Lung (tissue), 12 donors: ENCODE measurements around the gene POLR3B. TPM values are rescaled to one million over a fixed set of nuclear protein-coding genes. Genes with fewer than 3 reads are reported as not detected.

Source experiments
- ATAC-seq: fragments of 200-7000 bp; cut with Tn5 transposase; one replicate; pipeline ENCODE4 v1.9.1; 2020; ENCODE audit warnings: moderate number of reproducible peaks; ENCODE audit not compliant: insufficient read depth, low FRiP score
- DNase-seq, 3 donors: peaks; one replicate each; pipeline ENCODE4 v3.0.0-alpha.2; 2013 to 2017
- H3K27ac ChIP-seq, 2 donors: one replicate each; pipeline ENCODE4 v1.5.1; 2013; ENCODE audit warnings: mild to moderate bottlenecking in 2 of 2, moderate library complexity in 2 of 2, control low read depth in 1 of 2, inconsistent platforms in 1 of 2, low read depth in 1 of 2, low read length in 1 of 2
- H3K27me3 ChIP-seq, 3 donors: one replicate each; pipeline ENCODE4 v1.5.1; 2013; ENCODE audit warnings: low read length in 2 of 3; ENCODE audit not compliant: control insufficient read depth in 3 of 3, insufficient read depth in 3 of 3
- H3K36me3 ChIP-seq, 4 donors: one replicate each; pipeline ENCODE4 v1.5.1; 2013; ENCODE audit warnings: low read length in 4 of 4, mild to moderate bottlenecking in 1 of 4, moderate library complexity in 1 of 4; ENCODE audit not compliant: control insufficient read depth in 4 of 4, insufficient read depth in 4 of 4
- H3K4me1 ChIP-seq, 5 donors: one replicate each; pipeline ENCODE4 v1.5.1; 2013; ENCODE audit warnings: low read length in 5 of 5, mild to moderate bottlenecking in 2 of 5, moderate library complexity in 1 of 5; ENCODE audit not compliant: control insufficient read depth in 5 of 5, insufficient read depth in 5 of 5
- H3K4me3 ChIP-seq: one replicate; pipeline ENCODE4 v1.5.1; 2013; ENCODE audit warnings: mild to moderate bottlenecking, control low read depth, moderate library complexity
- H3K9ac ChIP-seq, 2 donors: one replicate each; pipeline ENCODE4 v1.5.1; 2013; ENCODE audit warnings: low read length in 2 of 2, control low read depth in 1 of 2; ENCODE audit not compliant: insufficient read depth in 1 of 2
- H3K9me3 ChIP-seq, 4 donors: one replicate each; pipeline ENCODE4 v1.5.1; 2013; ENCODE audit warnings: low read length in 3 of 4, mild to moderate bottlenecking in 1 of 4, moderate library complexity in 1 of 4; ENCODE audit not compliant: control insufficient read depth in 4 of 4, insufficient read depth in 3 of 4
- WGBS, 2 donors: extraction: QIAGEN DNeasy Blood & Tissue Kit; methylation state at CpG; one replicate each; pipeline ENCODE4 v1.1.7; 2013; 5-methylcytosine and 5-hydroxymethylcytosine counted together
- polyA plus RNA-seq, 2 donors: library from polyadenylated mRNA; stranded (reverse); fragments of 200-250 nt; gene quantifications; one replicate each; pipeline ENCODE4 v1.2.1, GENCODE V29; 2013
- total RNA-seq, 2 donors: library from RNA; depleted of rRNA in 1 of 2; stranded (reverse); fragments of >200 nt in 1 of 2; gene quantifications; one replicate each; pipeline ENCODE4 v1.2.1, GENCODE V29; 2014 to 2021
- TF ChIP-seq, protein P1 (sequence below): IDR thresholded peaks from 2 replicates; pipeline ENCODE4 v1.5.1; 2012; ENCODE audit warnings: mild to moderate bottlenecking; ENCODE audit errors: control extremely low read depth, extremely low read depth
- donor health status: control.
- donor health status: control.
- donor health status: Bipolar disorder and iron deficiency.
- donor health status: healthy.
- donor health status: DM: yes; HTN: yes; CAD: no.

Gene POLR3B
- total and polyA plus RNA-seq, 4 donors, result 3.6 to 13.5 (median 9.0) TPM

DNA sequence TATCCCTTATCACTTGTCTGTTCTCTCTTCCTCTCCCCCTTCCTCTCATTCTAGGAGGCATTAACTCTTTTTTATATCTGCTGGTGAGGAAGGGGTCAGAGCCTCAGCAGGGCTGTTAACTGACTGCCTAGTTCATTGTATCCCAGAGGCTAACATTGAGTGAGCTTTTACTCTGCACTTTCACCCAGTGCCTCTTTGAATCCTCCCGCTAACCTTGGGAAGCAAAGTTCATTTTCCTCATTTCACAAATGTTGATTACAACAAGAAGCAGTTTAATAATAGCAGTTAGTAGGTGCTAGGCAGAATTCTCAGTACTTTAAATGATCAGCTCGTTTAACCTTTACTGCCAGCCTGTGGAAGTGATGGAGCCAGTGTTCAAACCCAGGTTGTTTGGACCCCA lies 75.5 kb downstream of the POLR3B start:
- H3K4me1 ChIP-seq, result peaks cover 0 to 16% (median 6%) of the 10 kb centered on the region in 5 donors
- H3K9ac ChIP-seq, result no peak overlapping the region
- no peaks in the 10 kb centered on the region for H3K9me3 ChIP-seq
- H3K27me3 ChIP-seq, result no peaks in the 10 kb centered on the region
- H3K4me3 ChIP-seq, result no peak overlapping the region
- DNase-seq (no peak), ATAC-seq (no peak)
- H3K36me3 ChIP-seq, result peaks cover 4 to 15% (median 9%) of the 10 kb centered on the region in 4 donors
- H3K27ac ChIP-seq, result no peak overlapping the region
- 92 to 94% methylated on average over 2 of the region's 2 CpGs for WGBS, 2 donors
- TF ChIP-seq, protein P1, sequence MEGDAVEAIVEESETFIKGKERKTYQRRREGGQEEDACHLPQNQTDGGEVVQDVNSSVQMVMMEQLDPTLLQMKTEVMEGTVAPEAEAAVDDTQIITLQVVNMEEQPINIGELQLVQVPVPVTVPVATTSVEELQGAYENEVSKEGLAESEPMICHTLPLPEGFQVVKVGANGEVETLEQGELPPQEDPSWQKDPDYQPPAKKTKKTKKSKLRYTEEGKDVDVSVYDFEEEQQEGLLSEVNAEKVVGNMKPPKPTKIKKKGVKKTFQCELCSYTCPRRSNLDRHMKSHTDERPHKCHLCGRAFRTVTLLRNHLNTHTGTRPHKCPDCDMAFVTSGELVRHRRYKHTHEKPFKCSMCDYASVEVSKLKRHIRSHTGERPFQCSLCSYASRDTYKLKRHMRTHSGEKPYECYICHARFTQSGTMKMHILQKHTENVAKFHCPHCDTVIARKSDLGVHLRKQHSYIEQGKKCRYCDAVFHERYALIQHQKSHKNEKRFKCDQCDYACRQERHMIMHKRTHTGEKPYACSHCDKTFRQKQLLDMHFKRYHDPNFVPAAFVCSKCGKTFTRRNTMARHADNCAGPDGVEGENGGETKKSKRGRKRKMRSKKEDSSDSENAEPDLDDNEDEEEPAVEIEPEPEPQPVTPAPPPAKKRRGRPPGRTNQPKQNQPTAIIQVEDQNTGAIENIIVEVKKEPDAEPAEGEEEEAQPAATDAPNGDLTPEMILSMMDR, result no peak

DNA sequence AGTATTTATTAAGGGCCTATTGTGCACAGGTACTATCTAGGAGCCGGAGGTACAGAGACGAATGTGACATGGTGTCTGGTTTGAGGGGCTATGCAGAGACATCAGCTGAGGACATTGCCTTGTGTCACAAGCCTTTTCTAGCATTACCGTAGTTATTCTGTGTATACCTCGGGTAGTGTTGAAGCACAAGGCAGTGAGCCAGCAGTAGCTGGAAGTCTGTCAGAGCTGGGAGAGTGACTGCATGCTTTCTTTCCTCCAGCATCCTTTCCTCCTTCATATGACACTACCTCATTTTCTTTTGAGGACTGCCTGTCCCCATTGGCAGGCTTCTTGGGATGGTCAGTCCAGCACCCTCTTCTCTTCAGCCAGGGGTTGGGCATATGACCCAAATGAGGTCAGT lies 77.0 kb downstream of the POLR3B start:
- DNase-seq (no peak), ATAC-seq (no peak)
- 94 to 95% methylated on average over 4 of the region's 4 CpGs for WGBS, 2 donors
- peaks cover 4 to 17% (median 10%) of the 10 kb centered on the region in 4 donors for H3K36me3 ChIP-seq
- H3K4me1 ChIP-seq, result peaks cover 0 to 5% (median 0%) of the 10 kb centered on the region in 5 donors
- TF ChIP-seq, protein P1, result no peak
- H3K27me3 ChIP-seq, result no peaks in the 10 kb centered on the region
- H3K4me3 ChIP-seq, result no peak overlapping the region
- no peak overlapping the region for H3K9ac ChIP-seq
- no peaks in the 10 kb centered on the region for H3K9me3 ChIP-seq
- H3K27ac ChIP-seq, result no peak overlapping the region

DNA sequence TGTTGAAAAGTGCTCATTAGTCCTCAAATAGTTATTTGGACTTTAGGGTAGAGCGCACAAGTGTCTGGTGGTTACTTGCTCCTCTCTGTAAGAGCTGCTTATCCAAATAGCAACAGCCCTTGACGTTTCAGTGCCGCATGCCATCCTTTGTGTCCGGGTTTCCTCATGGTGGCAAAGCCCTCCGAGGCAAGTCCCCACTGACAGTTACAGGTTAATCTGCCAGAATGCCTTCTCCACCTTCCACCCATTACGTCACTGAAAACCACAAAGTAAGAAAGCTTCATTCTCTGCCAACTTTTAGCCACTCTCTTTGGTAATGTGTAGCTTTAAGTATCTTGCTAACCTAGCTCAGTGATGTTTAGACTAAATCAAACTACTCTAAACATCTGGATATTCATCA lies 78.6 kb downstream of the POLR3B start:
- Histone ChIP-seq H3K36me3 (peaks cover 5 to 20% (median 14%) of the 10 kb centered on the region in 4 donors), H3K27ac (no peak overlapping the region), H3K4me1 (peaks cover 0 to 4% (median 0%) of the 10 kb centered on the region in 5 donors), H3K4me3 (no peak overlapping the region), H3K9me3 (peaks cover 0 to 3% (median 0%) of the 10 kb centered on the region in 4 donors), H3K9ac (no peak overlapping the region), H3K27me3 (no peaks in the 10 kb centered on the region)
- WGBS, 2 donors, result 70 to 73% methylated on average over 6 of the region's 6 CpGs
- TF ChIP-seq, protein P1, result no peak
- DNase-seq (no peak), ATAC-seq (no peak)

DNA sequence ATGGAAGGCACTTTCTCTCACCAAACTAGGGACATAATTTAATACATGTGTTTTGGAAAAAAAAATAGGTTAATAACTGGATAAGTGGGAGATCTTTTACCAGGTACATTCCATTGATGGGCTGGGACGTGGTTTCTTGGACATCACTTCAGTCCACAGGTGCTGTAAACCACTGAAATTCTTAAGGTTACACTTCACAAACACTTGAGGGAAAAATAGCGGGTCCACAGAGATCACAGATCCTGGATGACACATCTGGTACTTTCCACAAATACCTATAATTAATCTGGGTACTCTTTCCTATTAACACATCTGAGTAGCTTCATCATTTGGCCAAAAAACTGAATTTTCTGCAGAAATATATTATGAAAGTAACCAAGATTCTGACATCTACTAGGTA lies 85.0 kb downstream of the POLR3B start:
- no peak for ATAC-seq
- Histone ChIP-seq H3K36me3 (peaks cover 0 to 22% (median 13%) of the 10 kb centered on the region in 4 donors), H3K4me3 (no peak overlapping the region), H3K4me1 (no peaks in the 10 kb centered on the region), H3K9me3 (peaks cover 0 to 3% (median 0%) of the 10 kb centered on the region in 4 donors), H3K27me3 (no peaks in the 10 kb centered on the region), H3K9ac (no peak overlapping the region), H3K27ac (no peak overlapping the region)
- TF ChIP-seq, protein P1, result no peak
- DNase-seq, result no peak
- WGBS, 2 donors, result 74 to 90% methylated on average over 2 of the region's 2 CpGs
